C4-2B (cell line): ENCODE data around the gene AMT.
A peak's percentile ranks its signal among the peaks of the same experiment; 100 is the strongest.
"Not testable (repeated sequence)": the region's sequence is repeated elsewhere in the genome, so short reads cannot be mapped to it uniquely, and the experiment has no call there.

Experiments
- H3K27ac ChIP-seq: fragments of 450-650 bp; 2 replicates; pipeline ENCODE4 v1.5.1; 2017
- ZFX ChIP-seq: fragments of 450-650 bp; IDR thresholded peaks from 2 replicates; pipeline ENCODE4 v1.6.1; 2017
- TF ChIP-seq, protein P1 (sequence below): fragments of 450-650 bp; conservative IDR thresholded peaks from 2 replicates; pipeline ENCODE4 v1.5.1; 2017; ENCODE audit warnings: mild to moderate bottlenecking

Gene AMT

DNA sequence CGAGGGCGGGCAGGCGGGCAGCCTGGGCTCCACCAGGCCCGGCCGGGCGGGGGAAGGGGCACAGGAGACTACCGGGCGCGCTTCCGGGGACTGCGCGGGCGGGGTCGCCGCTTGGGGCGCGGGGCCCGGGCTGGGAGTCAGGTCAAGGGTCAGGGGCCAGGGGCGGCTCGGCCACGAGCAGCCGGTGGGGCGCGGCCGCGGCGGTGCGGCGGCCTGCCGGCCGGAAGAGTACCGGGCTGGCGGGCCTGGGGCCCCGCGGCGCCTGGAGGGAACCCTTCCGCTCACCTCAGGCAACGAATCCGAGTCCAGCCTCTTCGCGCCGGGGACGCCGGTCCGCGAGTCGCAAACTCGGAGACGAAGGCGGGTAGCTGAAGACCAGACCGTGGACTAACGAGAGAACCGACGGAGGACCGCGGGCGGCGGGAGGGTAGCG is 10.7 kb downstream of the AMT start:
- H3K27ac ChIP-seq = peak overlapping the region; percentile 94
- TF ChIP-seq, protein P1, sequence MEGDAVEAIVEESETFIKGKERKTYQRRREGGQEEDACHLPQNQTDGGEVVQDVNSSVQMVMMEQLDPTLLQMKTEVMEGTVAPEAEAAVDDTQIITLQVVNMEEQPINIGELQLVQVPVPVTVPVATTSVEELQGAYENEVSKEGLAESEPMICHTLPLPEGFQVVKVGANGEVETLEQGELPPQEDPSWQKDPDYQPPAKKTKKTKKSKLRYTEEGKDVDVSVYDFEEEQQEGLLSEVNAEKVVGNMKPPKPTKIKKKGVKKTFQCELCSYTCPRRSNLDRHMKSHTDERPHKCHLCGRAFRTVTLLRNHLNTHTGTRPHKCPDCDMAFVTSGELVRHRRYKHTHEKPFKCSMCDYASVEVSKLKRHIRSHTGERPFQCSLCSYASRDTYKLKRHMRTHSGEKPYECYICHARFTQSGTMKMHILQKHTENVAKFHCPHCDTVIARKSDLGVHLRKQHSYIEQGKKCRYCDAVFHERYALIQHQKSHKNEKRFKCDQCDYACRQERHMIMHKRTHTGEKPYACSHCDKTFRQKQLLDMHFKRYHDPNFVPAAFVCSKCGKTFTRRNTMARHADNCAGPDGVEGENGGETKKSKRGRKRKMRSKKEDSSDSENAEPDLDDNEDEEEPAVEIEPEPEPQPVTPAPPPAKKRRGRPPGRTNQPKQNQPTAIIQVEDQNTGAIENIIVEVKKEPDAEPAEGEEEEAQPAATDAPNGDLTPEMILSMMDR = no peak
- peak; percentile 92 for TF ChIP-seq ZFX

DNA sequence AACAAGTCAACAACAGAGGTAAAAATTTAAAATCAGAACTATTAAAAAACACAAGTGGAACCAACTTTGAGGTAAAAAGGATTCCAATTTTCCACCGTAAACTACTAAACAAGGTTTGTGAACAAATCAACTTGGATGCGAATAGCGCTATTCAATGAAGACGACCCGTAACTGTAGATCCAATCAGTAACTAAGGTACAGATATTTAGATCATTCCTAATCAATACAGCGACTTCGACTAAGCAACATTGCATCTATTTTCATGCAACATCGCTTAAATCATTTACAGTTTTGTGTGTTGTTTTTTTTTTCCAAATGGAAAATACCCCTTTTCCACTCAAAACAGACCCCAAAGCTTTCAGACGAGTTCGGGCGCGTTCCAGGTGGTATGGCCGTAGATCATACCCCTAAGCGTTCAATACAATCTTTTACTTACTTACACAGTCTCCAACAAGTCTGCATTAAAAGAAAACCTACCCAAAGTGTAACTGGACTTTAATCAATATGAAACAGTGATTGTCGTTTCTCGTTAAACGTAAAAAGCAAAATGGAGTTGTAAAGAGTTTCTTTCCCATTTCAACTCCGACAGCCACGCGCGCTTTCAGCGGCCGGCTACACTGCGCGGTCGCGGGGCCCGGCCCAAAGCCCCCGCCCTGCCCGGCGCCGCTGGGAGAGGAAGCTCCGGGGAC is 11.3 kb downstream of the AMT start:
- TF ChIP-seq ZFX = no peak

DNA sequence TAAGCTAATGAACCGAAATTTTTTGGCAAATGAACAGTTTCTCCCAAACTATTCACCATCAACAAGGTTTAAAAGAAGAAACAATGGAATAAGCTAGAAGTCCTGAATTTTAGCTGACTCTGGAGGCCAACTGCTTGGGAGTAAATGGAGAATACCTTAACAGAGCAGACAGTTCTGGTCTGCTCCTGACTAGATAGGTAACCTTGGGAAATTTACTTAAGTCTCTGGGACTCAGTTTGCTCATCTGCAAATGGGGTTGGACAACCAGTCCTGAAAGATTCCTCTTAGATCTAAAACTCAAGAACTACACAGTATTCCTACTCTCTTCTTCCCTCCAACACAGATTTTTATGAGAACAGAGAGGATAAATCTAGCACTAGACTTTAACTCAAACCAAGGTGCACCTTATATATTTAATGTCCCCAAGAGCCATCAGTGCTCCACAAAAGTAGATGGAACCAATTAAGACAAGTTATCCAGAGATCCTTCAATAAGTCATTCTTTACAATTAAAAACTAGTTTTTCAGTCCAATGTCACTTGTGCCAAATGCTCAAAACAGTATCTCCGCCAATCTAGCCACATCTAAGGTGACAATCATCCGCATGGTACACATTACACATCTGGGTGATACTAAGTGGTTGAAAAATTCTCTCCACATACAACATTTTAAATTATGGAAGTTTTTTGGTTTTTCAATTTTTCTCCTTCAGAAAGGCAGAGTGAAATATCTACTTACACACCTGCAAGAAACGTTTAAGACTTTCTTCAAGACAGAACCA is 12.0 kb downstream of the AMT start:
- no peak for TF ChIP-seq ZFX
- TF ChIP-seq, protein P1 = no peak
- no peak overlapping the region for H3K27ac ChIP-seq

More for the DNA sequence above, 11.3 kb downstream of the AMT start:
- peak overlapping the region; percentile 94 for H3K27ac ChIP-seq

DNA sequence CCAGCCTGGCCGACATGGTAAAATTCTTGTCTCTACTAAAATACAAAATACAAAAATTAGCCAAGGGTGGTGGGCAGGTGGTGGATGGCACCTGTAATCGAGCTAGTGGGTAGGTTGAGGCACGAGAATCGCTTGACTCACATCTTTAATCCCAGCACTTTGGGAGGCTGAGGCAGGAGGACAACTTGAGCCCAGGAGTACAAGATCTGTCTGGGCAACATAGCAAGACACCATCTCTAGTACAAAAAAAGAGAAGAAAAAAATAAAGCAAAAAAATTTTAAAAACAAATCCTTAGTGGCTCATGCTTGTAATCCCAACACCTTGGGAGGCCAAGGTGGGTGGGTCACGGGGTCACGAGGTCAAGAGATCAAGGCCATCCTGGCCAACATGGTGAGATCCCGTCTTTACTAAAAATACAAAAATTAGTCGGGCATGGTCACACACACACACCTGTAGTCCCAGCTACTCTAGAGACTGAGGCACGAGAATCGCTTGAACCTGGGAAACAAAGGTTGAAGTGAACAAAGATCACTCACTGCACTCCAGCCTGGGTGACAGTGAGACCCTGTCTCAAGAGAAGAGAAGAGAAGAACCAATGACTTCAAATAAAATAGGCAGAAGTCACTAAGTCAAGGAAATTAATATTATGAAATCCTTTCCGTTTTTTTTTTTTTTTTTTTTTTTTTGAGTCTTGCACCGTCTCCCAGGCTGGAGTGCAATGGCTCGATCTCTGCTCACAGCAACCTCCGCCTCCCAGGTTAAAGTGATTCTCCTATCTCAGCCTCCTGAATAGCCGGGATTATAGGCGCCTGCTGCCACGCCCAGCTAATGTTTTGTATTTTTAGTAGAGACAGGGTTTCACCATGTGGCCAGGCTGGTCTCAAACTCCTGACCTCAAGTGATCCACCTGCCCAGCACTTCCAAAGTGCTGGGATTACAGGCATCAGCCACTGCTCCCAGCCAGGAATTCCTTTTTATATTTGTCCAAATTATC is 15.4 kb downstream of the AMT start:
- H3K27ac ChIP-seq = no peak overlapping the region
- TF ChIP-seq ZFX = no peak
- TF ChIP-seq, protein P1 = no peak

DNA sequence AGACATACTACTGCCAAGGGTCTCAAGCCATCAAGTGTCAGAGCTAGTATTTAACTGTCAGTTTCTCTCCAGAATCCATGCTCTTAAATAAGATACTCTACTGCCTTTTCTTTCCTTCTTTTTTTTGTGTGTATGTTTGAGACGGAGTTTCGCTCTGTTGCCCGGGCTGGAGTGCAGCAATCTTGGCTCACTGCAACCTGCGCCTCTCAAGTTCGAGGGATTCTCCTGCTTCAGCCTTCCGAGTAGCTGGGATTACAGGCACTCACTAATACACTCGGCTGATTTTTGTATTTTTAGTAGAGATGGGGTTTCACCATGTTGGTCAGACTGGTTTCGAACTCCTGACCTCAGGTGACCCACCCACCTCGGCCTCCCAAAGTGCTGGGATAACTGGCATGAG is 16.7 kb downstream of the AMT start:
- not testable (repeated sequence) for H3K27ac ChIP-seq

DNA sequence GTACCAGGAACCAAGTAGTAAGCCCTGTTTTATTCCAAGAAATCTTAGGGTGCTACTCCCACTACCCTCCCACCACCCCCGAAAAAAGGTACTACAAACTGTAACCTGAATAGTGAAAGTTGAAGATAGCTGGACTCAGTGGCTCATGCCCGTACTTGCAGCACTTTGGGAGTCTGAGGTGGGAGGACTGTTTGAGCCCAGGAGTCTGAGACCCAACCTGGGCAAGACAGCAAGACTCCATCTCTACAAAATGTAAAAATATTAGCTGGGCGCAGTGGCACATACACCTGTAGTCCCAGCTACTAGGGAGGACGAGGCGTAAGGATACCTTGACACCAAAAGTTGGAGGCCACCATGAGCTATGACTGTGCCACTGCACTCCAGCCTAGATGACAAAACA is 18.4 kb downstream of the AMT start:
- TF ChIP-seq, protein P1 = no peak
- no peak overlapping the region for H3K27ac ChIP-seq

DNA sequence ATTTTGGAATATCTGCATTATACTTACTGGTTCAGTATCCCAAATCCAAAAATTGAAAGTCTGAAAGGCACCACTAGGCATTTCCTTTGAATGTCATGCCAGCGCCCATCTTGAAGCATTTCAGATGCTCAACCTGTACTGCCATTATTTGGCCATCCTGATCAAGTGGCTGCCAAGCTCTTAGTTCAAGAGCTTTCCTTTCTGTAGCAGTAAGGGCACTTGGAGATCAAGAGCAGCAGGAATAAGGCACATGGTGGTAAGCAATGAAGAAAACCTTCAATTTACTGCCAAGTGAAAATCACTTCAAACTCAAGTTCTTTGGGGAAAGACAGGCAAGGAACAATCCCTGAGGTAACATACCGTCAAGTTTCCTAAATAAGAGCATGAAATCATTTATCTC is 20.5 kb downstream of the AMT start:
- no peak overlapping the region for H3K27ac ChIP-seq
- TF ChIP-seq, protein P1 = no peak
- no peak for TF ChIP-seq ZFX

DNA sequence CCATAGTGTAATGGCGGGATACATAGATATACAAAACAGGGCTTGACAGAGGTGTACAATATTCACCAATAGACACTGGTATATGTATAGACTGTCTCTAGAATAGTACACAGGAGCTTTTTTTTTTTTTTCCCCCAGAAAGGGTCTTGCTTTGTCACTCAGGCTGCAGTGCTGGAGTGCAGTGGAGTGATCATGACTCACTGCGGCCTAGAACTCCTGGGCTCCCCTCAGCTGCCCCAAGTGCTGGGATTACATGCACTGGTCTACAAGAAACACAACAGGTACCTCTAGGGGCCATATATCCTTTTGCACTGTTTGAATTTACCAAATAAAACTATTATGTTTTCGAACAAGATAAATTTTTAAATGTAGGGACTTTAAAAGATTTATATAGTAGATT is 22.8 kb downstream of the AMT start:
- H3K27ac ChIP-seq = no peak overlapping the region
- TF ChIP-seq, protein P1 = no peak
- no peak for TF ChIP-seq ZFX
